ENCODE results near the gene RTTN. TPM values are rescaled to one million over a fixed set of nuclear protein-coding genes. Genes with fewer than 3 reads are reported as not detected.

Gene RTTN
- total RNA-seq, 1 donor from 2014 or later, result 9.5 TPM

- peaks cover 0 to 15% of the 10 kb centered on the region in 2 donors for H3K36me3 ChIP-seq
- H3K4me1 ChIP-seq, result no peaks in the 10 kb centered on the region
- intact Hi-C loops (cut with DNase I), result no loop called here
- no peaks in the 10 kb centered on the region for H3K27me3 ChIP-seq
- H3K4me3 ChIP-seq, result no peak overlapping the region
- DNase-seq (ENCODE audit: low spot score in 2 of 2), result no peak
- H3K27ac ChIP-seq, result no peak overlapping the region
- no peaks in the 10 kb centered on the region for H3K9me3 ChIP-seq
- TF ChIP-seq CTCF (IDR thresholded peaks at IDR 0.05), result no peak
Observed at GRCh38 chr18:70165936-70166335, 39.6 kb downstream of the RTTN start.

DNA sequence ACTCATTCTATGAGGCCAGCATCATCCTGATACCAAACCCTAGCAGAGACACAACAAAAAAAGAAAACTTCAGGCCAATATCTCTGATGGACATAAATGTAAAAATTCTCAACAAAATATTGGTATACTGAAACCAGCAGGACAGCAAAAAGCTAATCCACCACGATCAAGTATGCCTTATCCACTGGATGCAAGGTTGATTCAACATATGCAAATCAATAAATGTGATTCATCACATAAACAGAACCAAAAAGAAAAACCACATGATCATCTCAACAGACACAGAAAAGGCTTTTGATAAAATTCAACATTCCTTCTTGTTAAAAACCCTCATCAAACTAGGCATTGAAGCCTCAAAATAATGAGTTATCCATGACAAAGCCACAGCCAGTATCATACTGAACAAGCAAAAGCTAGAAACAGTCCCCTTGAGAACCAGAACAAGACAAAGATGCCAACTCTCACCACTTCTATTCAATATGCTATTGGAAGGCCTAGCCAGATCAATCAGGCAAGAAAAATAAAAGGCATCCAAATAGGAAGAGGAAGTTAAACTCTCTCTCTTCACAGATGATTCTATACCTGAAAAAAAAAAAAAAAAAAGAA lies 45.3 kb downstream of the RTTN start:
- peaks cover 0 to 25% of the 10 kb centered on the region in 2 donors for H3K36me3 ChIP-seq
- no peak for DNase-seq (ENCODE audit: low spot score in 2 of 2)
- intact Hi-C loops (cut with DNase I), result no loop called here

DNA sequence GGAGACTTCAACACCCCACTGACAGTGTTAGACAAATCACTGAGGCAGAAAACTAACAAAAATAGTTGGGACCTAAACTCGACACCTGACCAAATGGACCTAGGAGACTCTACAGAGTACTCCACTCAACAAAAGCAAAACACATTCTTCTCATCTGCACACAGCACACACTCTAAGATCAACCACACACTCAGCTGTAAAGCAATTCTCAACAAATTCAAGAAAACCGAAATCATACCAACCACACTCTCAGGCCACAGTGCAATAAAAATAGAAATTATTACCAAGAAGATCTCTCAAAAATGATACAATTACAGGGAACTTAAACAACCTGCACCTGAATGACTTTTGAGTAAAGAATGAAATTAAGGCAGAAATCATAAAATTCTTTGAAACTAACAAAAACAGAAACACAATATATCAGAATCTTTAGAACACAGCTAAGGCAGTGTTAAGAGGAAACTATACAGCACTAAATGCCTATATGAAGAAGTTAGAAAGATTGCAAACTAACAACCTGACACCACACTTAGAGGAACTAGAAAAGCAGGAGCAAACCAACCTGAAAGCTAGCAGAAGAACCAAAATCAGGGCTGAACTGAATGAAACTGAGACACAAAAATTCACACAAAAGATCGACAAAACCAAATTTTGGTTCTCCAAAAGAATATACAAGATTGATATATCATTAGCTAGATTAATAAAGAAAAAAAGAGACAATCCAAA lies 46.3 kb downstream of the RTTN start:
- Histone ChIP-seq H3K27me3 (no peaks in the 10 kb centered on the region), H3K4me3 (no peak overlapping the region), H3K27ac (no peak overlapping the region), H3K36me3 (peaks cover 0 to 25% of the 10 kb centered on the region in 2 donors), H3K9me3 (no peaks in the 10 kb centered on the region), H3K4me1 (no peaks in the 10 kb centered on the region)
- no peak for DNase-seq (ENCODE audit: low spot score in 2 of 2)
- intact Hi-C loops (cut with DNase I), result no loop called here
- TF ChIP-seq CTCF (IDR thresholded peaks at IDR 0.05), result no peak

More for the DNA sequence above, 45.3 kb downstream of the RTTN start:
- Histone ChIP-seq H3K4me1 (no peaks in the 10 kb centered on the region), H3K27ac (no peak overlapping the region), H3K9me3 (no peaks in the 10 kb centered on the region), H3K27me3 (no peaks in the 10 kb centered on the region), H3K4me3 (no peak overlapping the region)
- no peak for TF ChIP-seq CTCF (IDR thresholded peaks at IDR 0.05)

GRCh38 chr18:70156886-70157285 lies 48.6 kb downstream of the RTTN start:
- intact Hi-C loops (cut with DNase I), result no loop called here
- TF ChIP-seq CTCF (IDR thresholded peaks at IDR 0.05), result no peak
- H3K27me3 ChIP-seq, result no peaks in the 10 kb centered on the region

GRCh38 chr18:70154591-70155194 lies 50.8 kb downstream of the RTTN start:
- Histone ChIP-seq H3K4me1 (no peaks in the 10 kb centered on the region), H3K36me3 (peaks cover 0 to 16% of the 10 kb centered on the region in 2 donors), H3K9me3 (no peaks in the 10 kb centered on the region), H3K27me3 (no peaks in the 10 kb centered on the region), H3K4me3 (no peak overlapping the region), H3K27ac (no peak overlapping the region)
- no peak for TF ChIP-seq CTCF (IDR thresholded peaks at IDR 0.05)
- no peak for DNase-seq (ENCODE audit: low spot score in 2 of 2)
- intact Hi-C loops (cut with DNase I), result no loop called here

More at GRCh38 chr18:70156886-70157285, 48.6 kb downstream of the RTTN start:
- H3K4me1 ChIP-seq, result no peaks in the 10 kb centered on the region
- no peaks in the 10 kb centered on the region for H3K9me3 ChIP-seq
- H3K27ac ChIP-seq, result no peak overlapping the region
- H3K36me3 ChIP-seq, result peaks cover 0 to 14% of the 10 kb centered on the region in 2 donors
- DNase-seq (ENCODE audit: low spot score in 2 of 2), result no peak
- H3K4me3 ChIP-seq, result no peak overlapping the region
